ENCODE measurements around the gene PHF23.
A peak's percentile ranks its signal among the peaks of the same experiment; 100 is the strongest.

The PHF23 gene

GRCh38 chr17:7239091-7240027 lies at the start of gene PHF23:
Gene PHF23 (minus strand): TSS chr17:7239457. CDS start chr17:7239279, 178 bp downstream.
- H3K36me3 Mint-ChIP-seq (ENCODE audit: low read depth) = peaks cover 56% of the 10 kb centered on the region
- H3K9me3 Mint-ChIP-seq = no peaks in the 10 kb centered on the region
- peaks cover 71% of the 10 kb centered on the region for H3K4me1 Mint-ChIP-seq (ENCODE audit: low read depth)
- H3K4me3 Mint-ChIP-seq = peak within 1 kb of the TSS; percentile 94
- peak within 1 kb of the TSS; percentile 95 for H3K27ac Mint-ChIP-seq
- H3K27me3 Mint-ChIP-seq = no peaks in the 10 kb centered on the region

DNA sequence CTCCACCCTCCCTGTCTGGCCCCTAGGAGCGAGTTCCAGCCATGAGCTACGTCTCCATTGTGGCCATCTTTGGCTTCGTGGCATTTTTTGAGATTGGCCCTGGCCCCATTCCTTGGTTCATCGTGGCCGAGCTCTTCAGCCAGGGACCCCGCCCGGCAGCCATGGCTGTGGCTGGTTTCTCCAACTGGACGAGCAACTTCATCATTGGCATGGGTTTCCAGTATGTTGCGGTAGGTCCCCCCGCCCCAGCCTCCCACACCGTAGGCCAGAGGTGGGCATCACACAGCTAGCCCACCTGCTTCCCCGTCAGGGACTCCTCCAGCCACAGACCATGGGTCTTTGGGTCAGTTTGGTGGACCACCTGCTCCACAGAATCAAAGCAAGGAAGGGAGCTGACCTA lies 46.4 kb upstream of the PHF23 start:
- peaks cover 18% of the 10 kb centered on the region for H3K4me1 Mint-ChIP-seq (ENCODE audit: low read depth)
- no peak overlapping the region for H3K27ac Mint-ChIP-seq
- H3K27me3 Mint-ChIP-seq = peaks cover 27% of the 10 kb centered on the region
- no peak overlapping the region for H3K4me3 Mint-ChIP-seq
- H3K36me3 Mint-ChIP-seq (ENCODE audit: low read depth) = no peaks in the 10 kb centered on the region
- H3K9me3 Mint-ChIP-seq = no peaks in the 10 kb centered on the region

GRCh38 chr17:7284911-7285310 lies 45.7 kb upstream of the PHF23 start:
- H3K27ac Mint-ChIP-seq = no peak overlapping the region
- H3K4me3 Mint-ChIP-seq = no peak overlapping the region
- peaks cover 23% of the 10 kb centered on the region for H3K4me1 Mint-ChIP-seq (ENCODE audit: low read depth)
- no peaks in the 10 kb centered on the region for H3K36me3 Mint-ChIP-seq (ENCODE audit: low read depth)
- H3K9me3 Mint-ChIP-seq = no peaks in the 10 kb centered on the region
- H3K27me3 Mint-ChIP-seq = peaks cover 27% of the 10 kb centered on the region

GRCh38 chr17:7283471-7284216 lies 44.4 kb upstream of the PHF23 start:
- no peaks in the 10 kb centered on the region for H3K9me3 Mint-ChIP-seq
- no peaks in the 10 kb centered on the region for H3K36me3 Mint-ChIP-seq (ENCODE audit: low read depth)
- no peak overlapping the region for H3K4me3 Mint-ChIP-seq
- peaks cover 27% of the 10 kb centered on the region for H3K27me3 Mint-ChIP-seq
- H3K4me1 Mint-ChIP-seq (ENCODE audit: low read depth) = peaks cover 23% of the 10 kb centered on the region
- H3K27ac Mint-ChIP-seq = no peak overlapping the region

- Mint-ChIP-seq H3K27ac (no peak overlapping the region), H3K27me3 (peaks cover 24% of the 10 kb centered on the region), H3K4me3 (no peak overlapping the region), H3K9me3 (no peaks in the 10 kb centered on the region), H3K4me1 (ENCODE audit: low read depth) (peaks cover 23% of the 10 kb centered on the region), H3K36me3 (ENCODE audit: low read depth) (no peaks in the 10 kb centered on the region)
These were observed 43.6 kb upstream of the PHF23 start for GRCh38 chr17:7282752-7283321.

DNA sequence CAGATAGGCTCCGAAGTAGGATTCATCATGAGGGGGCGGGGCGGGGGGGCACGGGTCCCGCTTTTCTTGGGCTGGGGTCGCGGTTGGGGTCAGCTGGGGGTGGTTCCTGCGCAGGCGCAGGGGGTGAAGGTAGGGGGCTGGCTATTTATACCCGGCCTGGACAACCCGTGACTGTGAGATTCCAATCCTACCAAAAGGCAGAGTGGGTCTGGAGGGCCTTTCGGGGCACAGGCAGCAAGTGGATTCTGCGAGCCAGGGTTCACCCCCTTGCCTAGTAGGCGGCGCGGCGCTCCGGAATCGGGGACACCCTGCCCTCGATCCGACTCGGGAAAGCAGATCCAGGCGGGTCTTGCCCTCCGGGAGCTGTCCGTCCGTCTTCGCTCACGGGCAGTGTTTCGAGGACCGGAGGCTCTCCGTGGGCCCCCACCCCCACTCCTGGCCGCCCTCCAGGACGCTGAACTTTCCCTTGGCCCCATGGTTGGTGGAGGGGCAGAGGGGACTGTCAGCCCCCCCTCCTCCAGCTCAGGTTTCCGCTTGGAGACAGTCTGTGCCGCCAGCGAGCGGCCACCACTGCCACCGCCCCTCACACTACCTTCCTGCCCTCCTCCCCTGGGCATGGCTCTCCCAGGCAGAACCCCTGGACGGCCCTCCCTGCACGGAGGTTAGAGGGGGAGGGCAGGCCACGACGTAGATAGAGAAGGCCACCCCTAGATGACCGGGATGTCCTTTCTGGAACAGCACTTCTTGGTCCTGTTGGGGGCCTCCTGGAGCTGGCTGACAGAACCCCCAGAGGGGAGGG lies 42.9 kb upstream of the PHF23 start:
- Mint-ChIP-seq H3K9me3 (no peaks in the 10 kb centered on the region), H3K27ac (no peak overlapping the region), H3K4me1 (ENCODE audit: low read depth) (peaks cover 23% of the 10 kb centered on the region), H3K27me3 (peaks cover 23% of the 10 kb centered on the region), H3K36me3 (ENCODE audit: low read depth) (no peaks in the 10 kb centered on the region), H3K4me3 (peak overlapping the region; percentile 77)

GRCh38 chr17:7281074-7281952 lies 42.1 kb upstream of the PHF23 start, which contains the start of gene SLC2A4:
Gene SLC2A4 (plus strand): TSS chr17:7281718. CDS start chr17:7281935, 217 bp downstream.
- peaks cover 23% of the 10 kb centered on the region for H3K4me1 Mint-ChIP-seq (ENCODE audit: low read depth)
- no peaks in the 10 kb centered on the region for H3K9me3 Mint-ChIP-seq
- H3K27ac Mint-ChIP-seq = peak within 1 kb of the TSS; percentile 85
- H3K4me3 Mint-ChIP-seq = peak within 1 kb of the TSS; percentile 77
- H3K27me3 Mint-ChIP-seq = peaks cover 22% of the 10 kb centered on the region
- no peaks in the 10 kb centered on the region for H3K36me3 Mint-ChIP-seq (ENCODE audit: low read depth)

GRCh38 chr17:7280519-7281073 lies 41.3 kb upstream of the PHF23 start:
- Mint-ChIP-seq H3K36me3 (ENCODE audit: low read depth) (no peaks in the 10 kb centered on the region), H3K27me3 (peaks cover 16% of the 10 kb centered on the region), H3K27ac (peak overlapping the region; percentile 85), H3K9me3 (no peaks in the 10 kb centered on the region), H3K4me1 (ENCODE audit: low read depth) (peaks cover 23% of the 10 kb centered on the region), H3K4me3 (peak overlapping the region; percentile 77)

- no peak overlapping the region for H3K27ac Mint-ChIP-seq
- H3K36me3 Mint-ChIP-seq (ENCODE audit: low read depth) = no peaks in the 10 kb centered on the region
- H3K4me1 Mint-ChIP-seq (ENCODE audit: low read depth) = peaks cover 23% of the 10 kb centered on the region
- H3K9me3 Mint-ChIP-seq = no peaks in the 10 kb centered on the region
- H3K27me3 Mint-ChIP-seq = peaks cover 16% of the 10 kb centered on the region
- no peak overlapping the region for H3K4me3 Mint-ChIP-seq
These were observed 40.2 kb upstream of the PHF23 start for GRCh38 chr17:7279448-7279847.

DNA sequence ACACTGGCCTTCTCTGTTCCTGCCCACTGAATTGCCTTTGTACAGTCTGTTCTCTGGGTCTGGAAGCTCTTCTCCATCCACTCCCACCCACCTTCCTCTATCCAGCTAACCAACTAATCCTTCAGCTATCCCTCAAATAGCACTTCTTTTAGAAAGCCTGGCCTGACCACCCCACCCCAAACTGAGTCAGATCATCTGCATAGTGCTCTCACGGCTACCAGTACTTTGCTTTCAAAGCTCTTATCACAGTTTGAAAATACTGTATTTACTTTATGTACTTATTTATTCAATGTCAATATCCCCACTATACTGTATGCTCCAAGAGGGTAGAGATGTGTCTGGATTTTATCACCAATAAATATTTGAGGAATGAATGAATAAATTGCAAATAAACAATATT lies 27.5 kb upstream of the PHF23 start:
- Mint-ChIP-seq H3K9me3 (no peaks in the 10 kb centered on the region), H3K36me3 (ENCODE audit: low read depth) (no peaks in the 10 kb centered on the region), H3K27me3 (peaks cover 23% of the 10 kb centered on the region), H3K27ac (no peak overlapping the region), H3K4me1 (ENCODE audit: low read depth) (peaks cover 23% of the 10 kb centered on the region), H3K4me3 (no peak overlapping the region)

GRCh38 chr17:7263801-7264078 lies 24.5 kb upstream of the PHF23 start:
- Mint-ChIP-seq H3K9me3 (no peaks in the 10 kb centered on the region), H3K4me3 (no peak overlapping the region), H3K36me3 (ENCODE audit: low read depth) (peaks cover 8% of the 10 kb centered on the region), H3K27me3 (peaks cover 19% of the 10 kb centered on the region), H3K4me1 (ENCODE audit: low read depth) (peaks cover 33% of the 10 kb centered on the region), H3K27ac (no peak overlapping the region)

GRCh38 chr17:7262935-7263800 lies 23.9 kb upstream of the PHF23 start:
- Mint-ChIP-seq H3K27me3 (peaks cover 19% of the 10 kb centered on the region), H3K4me3 (peak overlapping the region; percentile 67), H3K9me3 (no peaks in the 10 kb centered on the region), H3K4me1 (ENCODE audit: low read depth) (peaks cover 33% of the 10 kb centered on the region), H3K27ac (peak overlapping the region; percentile 49), H3K36me3 (ENCODE audit: low read depth) (peaks cover 11% of the 10 kb centered on the region)
